ENCODE measurements around the gene UBAC1. TPM values are rescaled to one million over a fixed set of nuclear protein-coding genes. Genes with fewer than 3 reads are reported as not detected.

UBAC1 gene
- total RNA-seq, 1 donor from 2014 or later = 47.7 TPM

DNA sequence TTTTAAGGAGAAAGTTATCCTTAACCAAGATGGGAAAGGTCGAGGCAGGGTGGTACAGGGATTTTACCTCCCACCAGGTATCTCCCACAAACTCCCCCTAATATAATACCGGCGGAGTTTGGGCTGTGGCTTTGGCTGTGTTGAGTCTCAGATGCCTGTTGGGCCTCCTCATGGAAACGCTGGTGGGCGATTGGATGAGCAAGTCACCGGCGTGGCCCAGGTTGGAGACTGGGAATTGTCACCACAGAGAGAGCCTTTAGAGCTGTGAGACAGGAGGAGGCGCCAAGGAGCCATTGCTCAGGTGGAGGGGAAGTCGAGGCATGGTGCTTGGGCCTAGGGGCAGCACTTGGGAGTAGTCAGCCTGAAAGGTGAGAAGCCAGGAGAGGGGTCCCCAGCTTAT, 50.4 kb downstream of the UBAC1 start:
- Mint-ChIP-seq H3K4me1 (peaks cover 26% of the 10 kb centered on the region), H3K27me3 (no peaks in the 10 kb centered on the region), H3K36me3 (ENCODE audit: low read depth) (peaks cover 67% of the 10 kb centered on the region), H3K27ac (no peak overlapping the region), H3K9me3 (peaks cover 24% of the 10 kb centered on the region), H3K4me3 (no peak overlapping the region)
- no peak for DNase-seq
- intact Hi-C loops (cut with micrococcal nuclease) = no loop called here

DNA sequence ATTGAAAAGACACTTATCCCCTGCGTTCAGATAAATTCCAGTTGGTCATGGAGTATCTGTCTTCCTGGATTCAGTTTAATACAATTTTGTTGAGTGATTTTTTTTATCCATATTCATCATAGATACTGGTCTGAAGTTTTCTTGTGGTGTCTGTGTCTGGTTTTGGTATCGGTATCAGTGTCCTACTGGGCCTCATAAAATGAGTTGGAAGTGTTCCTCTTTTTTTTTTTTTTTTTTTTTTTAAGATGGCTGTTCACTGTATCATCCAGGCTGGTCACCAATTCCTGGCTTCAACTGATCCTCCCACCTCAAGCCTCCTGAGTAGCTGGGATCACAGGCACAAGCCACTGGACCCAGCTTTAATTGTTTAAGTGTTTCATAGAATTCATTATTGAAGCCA, 51.0 kb downstream of the UBAC1 start:
- no peak for DNase-seq
- Mint-ChIP-seq H3K27me3 (no peaks in the 10 kb centered on the region), H3K9me3 (peaks cover 22% of the 10 kb centered on the region), H3K36me3 (ENCODE audit: low read depth) (peaks cover 66% of the 10 kb centered on the region), H3K4me3 (no peak overlapping the region), H3K4me1 (peaks cover 31% of the 10 kb centered on the region), H3K27ac (no peak overlapping the region)
- intact Hi-C loops (cut with micrococcal nuclease) = no loop called here

DNA sequence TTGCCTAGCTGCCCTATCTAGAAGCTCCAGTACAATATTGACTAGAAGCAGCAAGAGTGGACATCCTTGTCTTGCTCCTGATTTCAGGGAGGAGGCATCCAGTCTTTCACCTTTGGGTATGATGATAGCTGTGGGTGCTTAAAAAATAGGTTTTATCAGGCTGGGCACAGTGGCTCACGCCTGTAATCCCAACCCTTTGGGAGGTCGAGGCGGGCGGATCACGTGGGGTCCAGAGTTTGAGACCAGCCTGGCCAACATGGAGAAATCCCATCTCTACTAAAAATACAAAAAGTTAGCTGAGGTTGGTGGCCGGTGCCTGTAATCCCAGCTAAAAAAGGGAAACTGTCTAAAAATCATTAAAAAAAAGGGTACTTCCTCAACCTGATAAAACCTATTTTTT, 51.8 kb downstream of the UBAC1 start:
- H3K27ac Mint-ChIP-seq = no peak overlapping the region
- peaks cover 15% of the 10 kb centered on the region for H3K9me3 Mint-ChIP-seq
- H3K4me1 Mint-ChIP-seq = peaks cover 35% of the 10 kb centered on the region
- intact Hi-C loops (cut with micrococcal nuclease) = no loop called here
- peaks cover 64% of the 10 kb centered on the region for H3K36me3 Mint-ChIP-seq (ENCODE audit: low read depth)
- H3K27me3 Mint-ChIP-seq = no peaks in the 10 kb centered on the region
- peak overlapping the region; percentile 75 for H3K4me3 Mint-ChIP-seq
- no peak for DNase-seq

DNA sequence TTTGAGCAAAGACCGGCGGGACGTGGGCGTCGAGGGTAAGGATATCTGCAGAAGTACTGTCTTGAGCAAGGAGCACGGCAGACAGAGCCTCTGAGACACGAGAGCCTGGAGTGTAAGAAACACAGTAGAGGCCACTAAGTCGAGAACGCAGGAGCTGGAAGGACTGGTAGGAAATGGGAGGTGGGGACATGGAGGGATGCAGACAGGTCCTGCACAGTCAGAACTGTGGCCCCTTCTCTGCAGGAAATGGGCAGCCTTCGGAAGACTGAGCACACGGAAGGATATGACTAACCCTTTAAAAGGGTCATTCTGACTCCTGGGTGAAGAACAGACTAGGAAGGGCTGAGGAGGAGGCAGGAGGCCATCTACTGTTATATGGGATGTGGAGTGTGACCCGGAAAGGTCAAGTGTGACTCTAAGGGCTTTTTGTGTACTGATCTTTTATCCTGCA, 52.4 kb downstream of the UBAC1 start:
- Mint-ChIP-seq H3K9me3 (peaks cover 14% of the 10 kb centered on the region), H3K4me3 (peak overlapping the region; percentile 75), H3K27ac (peak overlapping the region; percentile 82), H3K27me3 (no peaks in the 10 kb centered on the region), H3K36me3 (ENCODE audit: low read depth) (peaks cover 61% of the 10 kb centered on the region), H3K4me1 (peaks cover 35% of the 10 kb centered on the region)
- intact Hi-C loops (cut with micrococcal nuclease) = no loop called here
- no peak for DNase-seq

DNA sequence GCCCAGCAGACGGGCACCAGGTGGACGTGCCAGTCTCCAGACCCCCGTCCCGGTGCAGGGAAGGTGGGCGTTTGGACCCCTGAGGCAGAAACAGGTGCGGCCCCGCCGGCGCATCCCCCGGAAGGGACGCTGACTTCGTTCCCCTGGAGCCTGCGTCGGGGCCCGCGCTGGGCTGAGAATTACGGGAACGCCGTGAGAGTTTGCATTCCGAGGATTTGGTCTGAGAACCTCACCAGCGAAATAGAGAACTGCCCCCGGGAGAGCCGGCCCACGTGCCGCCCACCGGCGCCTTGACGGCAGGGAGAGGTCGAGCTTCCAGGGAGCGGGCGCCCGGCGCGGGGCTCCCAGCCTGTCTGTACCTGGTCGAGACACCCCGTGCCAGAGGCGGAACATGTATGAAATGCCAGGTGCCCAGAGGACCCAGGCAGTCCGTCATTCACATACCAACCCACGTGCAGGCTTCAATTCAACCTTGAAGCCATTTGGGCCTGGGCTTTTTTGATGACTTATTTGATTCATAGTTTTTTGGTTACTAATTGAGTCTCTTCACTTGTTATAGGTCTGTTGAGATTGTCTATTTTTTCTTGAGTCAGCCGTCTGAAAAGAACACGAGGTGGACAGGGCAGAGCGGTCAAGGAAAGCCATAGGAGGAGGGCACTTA, 53.0 kb downstream of the UBAC1 start:
- H3K36me3 Mint-ChIP-seq (ENCODE audit: low read depth) = peaks cover 58% of the 10 kb centered on the region
- intact Hi-C loops (cut with micrococcal nuclease) = no loop called here
- peak overlapping the region; percentile 82 for H3K27ac Mint-ChIP-seq
- DNase-seq = no peak
- H3K27me3 Mint-ChIP-seq = no peaks in the 10 kb centered on the region
- peaks cover 35% of the 10 kb centered on the region for H3K4me1 Mint-ChIP-seq
- peak overlapping the region; percentile 75 for H3K4me3 Mint-ChIP-seq
- H3K9me3 Mint-ChIP-seq = peaks cover 11% of the 10 kb centered on the region

DNA sequence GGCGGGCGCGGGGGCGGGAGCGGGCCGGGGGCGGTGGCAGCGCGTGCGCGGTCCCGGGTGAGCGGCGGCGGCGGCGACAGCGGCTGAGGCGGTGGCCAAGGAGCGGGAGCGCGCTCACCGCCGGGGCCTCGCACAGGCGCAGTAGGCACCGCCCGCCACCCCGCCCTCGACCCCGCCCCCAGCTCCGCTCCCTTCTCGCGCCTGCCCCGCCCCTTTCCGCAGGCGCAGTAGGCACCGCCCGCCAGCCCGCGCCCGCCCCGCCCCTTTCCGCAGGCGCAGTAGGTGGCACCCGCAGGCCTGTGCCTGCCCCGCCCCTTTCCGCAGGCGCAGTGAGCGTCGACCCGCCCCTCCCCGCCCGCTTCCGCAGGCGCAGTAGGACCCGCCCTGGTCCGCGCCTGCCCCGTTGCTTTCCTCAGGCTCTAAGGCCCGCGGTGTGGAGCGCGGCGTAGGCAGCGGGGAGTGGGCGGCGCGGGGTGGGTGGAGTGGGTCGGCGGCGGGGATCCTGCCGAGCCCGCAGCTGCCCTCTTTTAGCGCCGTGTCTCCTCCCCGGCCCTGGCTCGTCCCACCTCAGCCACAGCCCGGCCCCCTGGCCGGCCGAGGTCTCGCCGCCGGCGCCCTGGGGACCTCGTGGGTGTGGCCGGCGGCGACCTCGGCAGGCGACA, 53.6 kb downstream of the UBAC1 start, which contains the start of gene CAMSAP1:
Gene CAMSAP1 (minus strand): TSS at position 116 of the 662 bp plus-strand sequence. CDS start 387 bp downstream, outside the sequence.
- H3K27ac Mint-ChIP-seq = peak within 1 kb of the TSS; percentile 80
- no peaks in the 10 kb centered on the region for H3K27me3 Mint-ChIP-seq
- DNase-seq = peak; percentile 98
- H3K36me3 Mint-ChIP-seq (ENCODE audit: low read depth) = peaks cover 56% of the 10 kb centered on the region
- intact Hi-C loops (cut with micrococcal nuclease) = loop anchor here (1.0 to 2.0 kb wide), 2 partner anchors 18 to 53 kb away; partner anchors contain the start of gene UBAC1
- H3K4me3 Mint-ChIP-seq = peak within 1 kb of the TSS; percentile 84
- peaks cover 35% of the 10 kb centered on the region for H3K4me1 Mint-ChIP-seq
- peaks cover 11% of the 10 kb centered on the region for H3K9me3 Mint-ChIP-seq

DNA sequence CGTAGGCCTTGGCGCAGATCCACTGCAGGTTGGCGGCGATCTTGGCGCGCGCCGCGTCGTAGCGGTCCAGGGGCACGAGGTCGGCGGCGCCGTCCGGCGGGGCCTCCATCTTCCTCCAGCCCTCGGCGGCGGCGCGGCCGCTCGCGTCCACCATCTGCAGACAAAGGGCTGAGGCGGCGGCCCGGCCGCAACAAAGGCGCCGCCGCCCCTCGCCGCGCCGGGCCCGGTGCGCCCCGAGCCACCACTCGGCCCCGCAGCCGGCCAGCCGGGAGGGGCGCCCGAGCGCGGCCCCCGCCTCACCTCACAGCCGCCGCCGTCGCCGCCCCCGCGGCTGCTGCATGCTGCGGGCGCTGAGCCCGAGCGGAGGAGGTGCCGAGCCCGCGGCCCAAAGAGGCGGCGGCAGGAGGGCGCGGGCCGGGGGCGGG, 54.2 kb downstream of the UBAC1 start:
- Mint-ChIP-seq H3K27ac (no peak overlapping the region), H3K36me3 (ENCODE audit: low read depth) (peaks cover 57% of the 10 kb centered on the region), H3K27me3 (no peaks in the 10 kb centered on the region), H3K4me3 (peak overlapping the region; percentile 28), H3K4me1 (peaks cover 36% of the 10 kb centered on the region), H3K9me3 (peaks cover 11% of the 10 kb centered on the region)
- intact Hi-C loops (cut with micrococcal nuclease) = loop anchor here (1.0 to 2.0 kb wide), 2 partner anchors 18 to 54 kb away; partner anchors contain the start of gene UBAC1
- no peak for DNase-seq

DNA sequence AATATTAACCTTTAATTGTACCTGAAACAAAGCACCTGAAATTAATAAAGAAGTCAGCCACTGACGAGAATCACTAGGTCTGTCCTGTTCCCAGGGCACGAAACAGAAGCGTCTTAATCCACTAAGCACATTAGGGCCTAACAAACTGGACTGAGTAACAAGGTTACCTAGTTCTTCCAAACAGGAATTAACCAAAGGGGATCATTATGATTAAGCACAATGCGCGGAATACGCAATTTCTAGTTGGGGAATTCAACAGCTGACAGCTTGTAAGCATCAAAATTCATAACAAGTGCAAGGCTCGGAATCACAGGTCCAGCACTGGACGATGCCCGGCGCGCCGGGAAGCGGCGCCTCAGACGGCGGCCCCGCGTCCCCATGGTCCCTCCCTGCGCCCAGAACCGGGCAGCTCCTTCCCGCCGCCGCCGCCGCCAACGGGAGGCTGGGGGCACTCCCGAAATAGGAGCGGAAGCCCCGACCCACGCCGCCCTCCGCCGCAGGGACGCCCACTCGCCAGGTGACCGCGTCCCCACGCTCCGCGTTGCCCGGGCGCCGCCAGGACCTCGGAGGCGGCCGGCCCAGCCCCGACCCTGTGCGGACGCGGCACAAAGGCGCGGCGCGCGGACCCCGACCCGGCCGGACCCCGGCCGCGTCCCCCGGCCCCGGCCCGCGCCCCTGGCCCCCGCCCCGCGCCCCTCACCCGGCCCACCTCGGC, 54.7 kb downstream of the UBAC1 start:
- Mint-ChIP-seq H3K36me3 (ENCODE audit: low read depth) (peaks cover 57% of the 10 kb centered on the region), H3K4me1 (peaks cover 38% of the 10 kb centered on the region), H3K4me3 (peak overlapping the region; percentile 84), H3K27ac (peak overlapping the region; percentile 80), H3K9me3 (peaks cover 9% of the 10 kb centered on the region), H3K27me3 (no peaks in the 10 kb centered on the region)
- DNase-seq = peak; percentile 79
- intact Hi-C loops (cut with micrococcal nuclease) = loop anchor here (1.0 to 2.0 kb wide), 2 partner anchors 19 to 54 kb away; partner anchors contain the start of gene UBAC1

DNA sequence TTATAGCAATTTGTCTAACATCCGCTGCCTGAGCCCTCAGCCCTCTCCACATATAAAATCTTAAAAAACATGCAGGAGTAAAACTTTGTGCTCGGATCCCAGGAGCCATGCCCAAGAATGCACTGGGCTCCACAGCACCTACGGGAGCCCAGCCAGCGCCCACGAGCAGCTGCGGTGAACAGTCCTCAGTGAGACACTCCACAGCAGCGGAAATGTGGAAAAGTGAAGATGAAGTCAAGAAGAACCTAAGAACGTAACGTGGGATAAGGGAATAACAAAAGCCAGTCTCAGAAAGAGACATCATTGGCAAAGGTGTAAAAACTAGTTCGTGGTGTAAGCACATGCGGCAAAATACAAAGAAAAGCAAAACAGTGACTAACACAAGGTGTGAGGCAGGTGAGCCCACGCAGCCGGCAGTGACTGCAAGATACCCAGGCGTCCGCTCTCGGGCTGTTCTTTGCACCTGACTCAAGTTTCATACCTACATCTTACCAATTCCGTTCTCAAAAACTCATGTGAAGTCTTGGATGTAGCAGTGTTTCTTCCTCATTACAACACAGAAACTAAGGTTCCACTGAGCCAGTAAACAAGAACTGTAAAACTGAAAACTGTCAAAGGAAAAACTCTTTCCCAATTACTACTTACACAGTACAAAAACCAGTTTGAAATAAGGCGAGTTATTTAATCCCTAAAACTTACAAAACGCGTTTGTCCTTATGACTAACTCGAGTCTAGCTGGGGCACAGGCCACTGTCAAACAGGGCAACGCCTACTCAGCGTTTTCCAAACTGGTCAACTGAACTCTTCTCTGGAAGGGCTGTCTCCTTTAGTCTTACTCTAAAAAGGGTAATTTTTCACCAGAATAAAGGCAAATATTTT, 55.6 kb downstream of the UBAC1 start:
- intact Hi-C loops (cut with micrococcal nuclease) = loop anchor here (2.0 kb wide), 1 partner anchor 55 kb away; the partner anchor contains the start of gene UBAC1
- H3K4me3 Mint-ChIP-seq = peak overlapping the region; percentile 84
- peaks cover 55% of the 10 kb centered on the region for H3K36me3 Mint-ChIP-seq (ENCODE audit: low read depth)
- peak overlapping the region; percentile 80 for H3K27ac Mint-ChIP-seq
- H3K27me3 Mint-ChIP-seq = no peaks in the 10 kb centered on the region
- H3K4me1 Mint-ChIP-seq = peaks cover 39% of the 10 kb centered on the region
- peaks cover 9% of the 10 kb centered on the region for H3K9me3 Mint-ChIP-seq
- DNase-seq = peak; percentile 74

DNA sequence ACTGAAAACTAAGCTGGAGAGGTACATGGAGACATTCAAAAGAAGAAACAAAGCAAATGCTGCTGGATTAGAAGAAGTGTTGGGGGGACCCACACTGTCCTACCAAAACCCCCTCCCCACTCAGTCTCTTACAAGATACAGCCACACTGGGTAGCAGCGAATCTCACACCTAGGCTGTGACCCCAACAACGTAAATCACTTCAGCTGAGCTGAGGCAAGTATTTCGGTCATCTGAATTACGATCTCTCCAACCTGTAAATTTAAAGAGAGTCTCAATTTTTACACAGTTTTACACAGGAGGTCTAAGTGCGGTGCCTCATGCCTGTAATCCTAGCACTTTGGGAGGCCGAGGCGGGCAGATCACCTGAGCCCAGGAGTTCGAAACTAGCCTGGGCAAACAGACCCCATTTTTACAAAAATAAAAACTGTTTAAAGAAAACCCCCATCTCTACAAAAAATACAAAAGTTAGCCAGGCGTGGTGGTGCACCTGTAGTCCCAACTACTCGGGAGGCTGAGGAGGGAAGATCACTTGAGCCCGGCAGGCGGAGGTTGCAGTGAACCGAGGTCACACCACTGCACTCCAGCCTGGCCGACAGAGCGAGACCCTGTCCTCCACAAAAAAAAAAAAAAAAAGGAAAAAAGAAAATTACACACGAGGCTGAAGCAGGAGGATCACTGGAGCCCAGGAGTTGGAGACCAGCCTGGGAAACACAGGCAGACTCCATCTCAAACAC, 57.2 kb downstream of the UBAC1 start:
- intact Hi-C loops (cut with micrococcal nuclease) = no loop called here
- H3K4me1 Mint-ChIP-seq = peaks cover 40% of the 10 kb centered on the region
- no peaks in the 10 kb centered on the region for H3K27me3 Mint-ChIP-seq
- peaks cover 50% of the 10 kb centered on the region for H3K36me3 Mint-ChIP-seq (ENCODE audit: low read depth)
- DNase-seq = no peak
- no peak overlapping the region for H3K4me3 Mint-ChIP-seq
- peaks cover 14% of the 10 kb centered on the region for H3K9me3 Mint-ChIP-seq
- no peak overlapping the region for H3K27ac Mint-ChIP-seq

DNA sequence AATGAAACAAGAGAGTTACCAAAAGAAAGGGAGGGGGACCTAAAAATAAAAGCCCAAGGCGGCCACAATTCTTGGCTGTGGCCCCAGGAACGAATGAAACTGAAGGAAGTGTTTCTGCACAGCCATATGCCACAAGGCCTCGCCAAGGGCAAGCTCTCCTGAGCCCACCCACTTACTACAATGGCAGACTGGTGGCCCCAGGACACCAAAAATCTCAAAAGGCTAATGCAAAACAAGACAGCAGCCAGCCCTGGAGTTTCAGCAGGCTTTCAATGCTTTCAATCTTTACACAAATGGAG, 57.9 kb downstream of the UBAC1 start:
- no peak overlapping the region for H3K4me3 Mint-ChIP-seq
- peaks cover 46% of the 10 kb centered on the region for H3K36me3 Mint-ChIP-seq (ENCODE audit: low read depth)
- H3K27me3 Mint-ChIP-seq = no peaks in the 10 kb centered on the region
- H3K27ac Mint-ChIP-seq = no peak overlapping the region
- peaks cover 38% of the 10 kb centered on the region for H3K4me1 Mint-ChIP-seq
- peaks cover 9% of the 10 kb centered on the region for H3K9me3 Mint-ChIP-seq
- DNase-seq = no peak
- intact Hi-C loops (cut with micrococcal nuclease) = no loop called here

DNA sequence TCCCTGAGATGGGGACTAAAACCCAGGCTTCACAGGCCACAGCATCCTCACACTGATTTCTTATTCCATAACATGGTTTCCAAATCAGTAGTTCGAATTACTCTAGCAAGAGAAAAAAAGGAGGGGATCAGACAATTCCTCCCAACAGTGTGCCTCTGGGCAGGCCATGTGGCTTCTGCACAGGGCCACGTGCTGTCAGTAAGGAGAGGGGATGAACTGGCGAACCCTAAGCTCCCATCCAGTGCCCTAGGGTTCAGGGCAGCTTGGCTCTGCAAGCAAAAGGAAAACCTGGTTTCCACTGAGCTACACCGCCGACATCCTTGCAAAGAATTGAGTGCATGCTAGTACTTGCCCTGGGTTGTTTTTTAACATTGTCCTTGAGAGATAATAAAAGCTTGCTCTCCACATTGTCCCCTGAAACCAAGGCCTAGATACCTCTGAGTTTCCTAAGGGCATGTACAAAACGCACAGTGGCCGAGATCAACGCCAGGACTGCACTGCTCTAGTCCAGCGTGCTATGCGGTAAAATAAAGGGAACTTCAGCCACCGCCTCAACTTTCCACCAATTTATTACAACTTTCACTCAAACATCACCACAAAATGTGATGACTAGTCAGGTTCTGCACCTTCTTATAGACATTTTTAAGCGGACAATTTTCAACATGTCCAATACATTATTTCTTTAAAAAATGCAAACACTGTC, 58.4 kb downstream of the UBAC1 start:
- no peak overlapping the region for H3K27ac Mint-ChIP-seq
- peaks cover 9% of the 10 kb centered on the region for H3K9me3 Mint-ChIP-seq
- no peak overlapping the region for H3K4me3 Mint-ChIP-seq
- DNase-seq = no peak
- H3K27me3 Mint-ChIP-seq = no peaks in the 10 kb centered on the region
- H3K36me3 Mint-ChIP-seq (ENCODE audit: low read depth) = peaks cover 49% of the 10 kb centered on the region
- H3K4me1 Mint-ChIP-seq = peaks cover 42% of the 10 kb centered on the region
- intact Hi-C loops (cut with micrococcal nuclease) = no loop called here
